Esophagus muscularis mucosa (tissue), 4 donors: Measurements from ENCODE around the gene E2F2. TPM values are rescaled to one million over a fixed set of nuclear protein-coding genes. Genes with fewer than 3 reads are reported as not detected.

ENCODE experiments used
- DNase-seq: peaks from one replicate; pipeline ENCODE4 v3.0.0-alpha.2; 2017; ENCODE audit errors: extremely low spot score
- H3K27ac ChIP-seq, 4 donors: fragments of 200-600 bp; sonication (generic); replicated peaks in 1 of 4; 1 replicate in 3 of 4; 2 replicates in 1 of 4; pipeline ENCODE4 v1.5.1; 2016 to 2019; ENCODE audit warnings: mild to moderate bottlenecking in 1 of 4
- H3K27me3 ChIP-seq, 4 donors: fragments of 200-600 bp; sonication (generic); one replicate each; pipeline versions ENCODE4 v1.5.1 to v1.6.0; 2016 to 2019
- H3K36me3 ChIP-seq, 4 donors: fragments of 200-600 bp; sonication (generic); one replicate each; pipeline ENCODE4 v1.5.1; 2016 to 2019
- H3K4me1 ChIP-seq, 4 donors: fragments of 200-600 bp; sonication (generic); one replicate each; pipeline ENCODE4 v1.5.1; 2016 to 2019
- H3K4me3 ChIP-seq, 4 donors: fragments of 200-600 bp; sonication (generic); 1 replicate in 2 of 4; 2 replicates in 2 of 4; pipeline ENCODE4 v1.5.1; 2016 to 2019; ENCODE audit warnings: mild to moderate bottlenecking in 4 of 4, moderate library complexity in 1 of 4
- H3K9me3 ChIP-seq, 4 donors: fragments of 200-600 bp; sonication (generic); 1 replicate in 3 of 4; 2 replicates in 1 of 4; pipeline ENCODE4 v1.5.1; 2016 to 2019
- EP300 ChIP-seq: sonication (generic); formaldehyde crosslinking; IDR thresholded peaks from one replicate; pipeline ENCODE4 v1.6.1; 2017; ENCODE audit warnings: antibody characterized with exemption
- POLR2A ChIP-seq: fragments of 450-650 bp; IDR thresholded peaks from one replicate; pipeline ENCODE4 v1.6.1; 2017; ENCODE audit warnings: antibody characterized with exemption, moderate library complexity, mild to moderate bottlenecking, low read depth
- POLR2AphosphoS5 ChIP-seq, 2 donors: sonication (generic); formaldehyde crosslinking; IDR thresholded peaks; one replicate each; pipeline ENCODE4 v1.6.1; 2017; ENCODE audit warnings: antibody characterized with exemption in 2 of 2
- WGBS: methylation state at CpG from one replicate; pipeline ENCODE4 v1.1.5; 2018; 5-methylcytosine and 5-hydroxymethylcytosine counted together
- intact Hi-C: fragments of 100-400 bp; cut with DNase I; formaldehyde crosslinking; loops from one replicate; pipeline ENCODE4 v1.15.1; 2023
- total RNA-seq, 4 donors: library from RNA; depleted of rRNA; stranded (reverse); fragments of >200 nt; gene quantifications; one replicate each; pipeline versions ENCODE4 v1.1.0 to v1.2.1, GENCODE V29; 2016
- TF ChIP-seq, protein P1 (sequence below), 3 experiments: fragments of 200-600 bp in 2 of 3; fragments of 450-650 bp in 1 of 3; sonication (generic) in 2 of 3; IDR thresholded peaks; one replicate each; pipeline ENCODE4 v1.5.1; 2017 to 2019; ENCODE audit warnings: antibody characterized with exemption in 3 of 3, mild to moderate bottlenecking in 2 of 3, moderate library complexity in 1 of 3

The E2F2 gene
- total RNA-seq, 4 donors from 2014 or later: 0.11 to 0.26 (median 0.17) TPM; not detected in 1

DNA sequence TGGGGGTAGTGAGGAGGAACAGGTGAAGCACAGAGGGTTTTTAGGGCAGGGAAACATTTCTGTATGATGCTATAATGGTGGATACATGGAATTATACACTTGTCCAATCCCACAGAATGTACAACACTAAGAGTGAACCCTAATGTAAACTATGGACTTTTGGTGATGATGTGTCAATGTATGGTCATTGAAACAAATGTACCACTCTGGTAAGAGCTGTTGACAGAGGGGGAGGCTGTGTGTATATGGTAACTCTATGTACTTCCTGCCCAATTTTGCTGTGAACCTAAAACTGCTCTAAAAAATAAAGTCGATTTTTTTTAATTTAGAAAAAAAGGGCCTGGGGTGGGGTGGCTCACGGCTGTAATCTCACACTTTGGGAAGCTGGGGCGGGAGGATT, 70.0 kb downstream of the E2F2 start:
- WGBS: 86% methylated on average over 3 of the region's 3 CpGs

DNA sequence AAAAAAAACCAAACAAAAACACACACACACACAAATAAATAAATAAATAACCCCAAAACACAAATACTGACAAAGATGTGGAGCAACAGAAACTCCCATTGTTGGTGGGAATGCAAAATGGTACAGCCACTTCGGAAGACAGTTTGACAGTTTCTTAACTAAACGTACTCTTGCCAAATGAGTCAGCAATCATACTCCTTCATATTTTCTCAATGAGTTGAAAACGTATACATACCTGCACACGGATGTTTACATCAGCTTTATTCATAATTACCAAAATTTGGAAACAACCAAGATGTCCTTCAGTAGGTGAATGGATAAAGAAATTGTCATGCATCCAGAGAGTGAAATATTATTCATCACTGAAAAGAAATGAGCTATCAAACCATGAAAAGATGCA, 70.5 kb downstream of the E2F2 start:
- DNase-seq: no peak
- peaks cover 0 to 9% (median 0%) of the 10 kb centered on the region in 4 donors for H3K4me1 ChIP-seq
- no peaks in the 10 kb centered on the region for H3K9me3 ChIP-seq
- H3K36me3 ChIP-seq: peaks cover 0 to 17% (median 5%) of the 10 kb centered on the region in 4 donors
- intact Hi-C loops: no loop called here
- 73% methylated on average over 4 of the region's 4 CpGs for WGBS
- no peak overlapping the region for H3K4me3 ChIP-seq
- no peak overlapping the region for H3K27ac ChIP-seq
- H3K27me3 ChIP-seq: no peaks in the 10 kb centered on the region
- TF ChIP-seq EP300: no peak
- no peak for TF ChIP-seq POLR2AphosphoS5 (IDR thresholded peaks at IDR 0.05)
- TF ChIP-seq POLR2A: no peak
- TF ChIP-seq, protein P1, sequence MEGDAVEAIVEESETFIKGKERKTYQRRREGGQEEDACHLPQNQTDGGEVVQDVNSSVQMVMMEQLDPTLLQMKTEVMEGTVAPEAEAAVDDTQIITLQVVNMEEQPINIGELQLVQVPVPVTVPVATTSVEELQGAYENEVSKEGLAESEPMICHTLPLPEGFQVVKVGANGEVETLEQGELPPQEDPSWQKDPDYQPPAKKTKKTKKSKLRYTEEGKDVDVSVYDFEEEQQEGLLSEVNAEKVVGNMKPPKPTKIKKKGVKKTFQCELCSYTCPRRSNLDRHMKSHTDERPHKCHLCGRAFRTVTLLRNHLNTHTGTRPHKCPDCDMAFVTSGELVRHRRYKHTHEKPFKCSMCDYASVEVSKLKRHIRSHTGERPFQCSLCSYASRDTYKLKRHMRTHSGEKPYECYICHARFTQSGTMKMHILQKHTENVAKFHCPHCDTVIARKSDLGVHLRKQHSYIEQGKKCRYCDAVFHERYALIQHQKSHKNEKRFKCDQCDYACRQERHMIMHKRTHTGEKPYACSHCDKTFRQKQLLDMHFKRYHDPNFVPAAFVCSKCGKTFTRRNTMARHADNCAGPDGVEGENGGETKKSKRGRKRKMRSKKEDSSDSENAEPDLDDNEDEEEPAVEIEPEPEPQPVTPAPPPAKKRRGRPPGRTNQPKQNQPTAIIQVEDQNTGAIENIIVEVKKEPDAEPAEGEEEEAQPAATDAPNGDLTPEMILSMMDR (IDR thresholded peaks at IDR 0.05): no peak

More for the DNA sequence above, 70.0 kb downstream of the E2F2 start:
- intact Hi-C loops: no loop called here
- H3K27ac ChIP-seq: no peak overlapping the region
- TF ChIP-seq EP300 (no peak), POLR2A (no peak), POLR2AphosphoS5 (IDR thresholded peaks at IDR 0.05) (no peak)
- TF ChIP-seq, protein P1 (IDR thresholded peaks at IDR 0.05): no peak
- no peak overlapping the region for H3K4me3 ChIP-seq
- no peaks in the 10 kb centered on the region for H3K9me3 ChIP-seq
- peaks cover 0 to 6% (median 2%) of the 10 kb centered on the region in 4 donors for H3K4me1 ChIP-seq
- H3K27me3 ChIP-seq: no peaks in the 10 kb centered on the region
- no peak for DNase-seq
- peaks cover 0 to 12% (median under 1%) of the 10 kb centered on the region in 4 donors for H3K36me3 ChIP-seq

DNA sequence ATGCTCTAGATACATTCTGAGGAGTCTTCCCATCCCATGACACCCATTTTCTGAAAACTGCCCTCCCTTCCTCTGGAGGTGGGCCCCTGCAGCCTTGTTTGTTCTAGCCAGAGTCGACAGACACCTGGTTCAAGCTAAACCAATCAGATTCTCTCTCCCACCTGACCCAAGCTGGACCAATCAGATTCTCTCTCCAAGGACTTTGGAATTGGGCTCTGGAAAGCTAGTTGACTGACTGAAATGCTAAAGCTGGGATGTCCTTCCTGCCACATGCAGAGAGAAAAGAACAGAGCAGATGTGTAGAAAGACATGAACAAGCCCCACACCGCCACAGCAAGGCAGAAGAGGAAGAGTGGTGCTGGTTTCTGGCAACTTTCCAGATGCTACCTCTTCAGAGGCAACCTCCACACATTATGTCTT, 71.7 kb downstream of the E2F2 start:
- peaks cover 0 to 9% (median 0%) of the 10 kb centered on the region in 4 donors for H3K4me1 ChIP-seq
- peaks cover 0 to 29% (median 17%) of the 10 kb centered on the region in 4 donors for H3K36me3 ChIP-seq
- TF ChIP-seq POLR2A (no peak), EP300 (no peak), POLR2AphosphoS5 (IDR thresholded peaks at IDR 0.05) (no peak)
- TF ChIP-seq, protein P1 (IDR thresholded peaks at IDR 0.05): no peak
- no peaks in the 10 kb centered on the region for H3K9me3 ChIP-seq
- H3K4me3 ChIP-seq: no peak overlapping the region
- no peak overlapping the region for H3K27ac ChIP-seq
- no peaks in the 10 kb centered on the region for H3K27me3 ChIP-seq
- no peak for DNase-seq
- intact Hi-C loops: no loop called here
- 83% methylated on average over 2 of the region's 2 CpGs for WGBS

Other genes with a start within 250 kb of the E2F2 start
- gene HNRNPR, start 186.9 kb downstream of the E2F2 start, total RNA-seq: 10 to 100 TPM; 59.8 to 75.7 (median 69.4) TPM
- gene ZNF436, start 161.4 kb downstream of the E2F2 start, total RNA-seq: 10 to 100 TPM; 13.7 to 36.8 (median 16.4) TPM
- 10 to 100 TPM; 16.7 to 24.1 (median 20.9) TPM for gene TCEA3, start 106.5 kb downstream of the E2F2 start, total RNA-seq
- gene ASAP3, start 47.1 kb downstream of the E2F2 start, total RNA-seq: 10 to 100 TPM; 25.3 to 32.8 (median 27.9) TPM
- 100 to 1,000 TPM in 3 of 4 donors, 10 to 100 TPM in 1; 75.2 to 352 (median 274) TPM for gene ID3, start 28.3 kb upstream of the E2F2 start, total RNA-seq
- gene RPL11, start 160.6 kb upstream of the E2F2 start, total RNA-seq: 1,000 to 10,000 TPM in 1 of 4 donors, 100 to 1,000 TPM in 3; 706 to 1,125 (median 899) TPM
- gene ELOA, start 212.2 kb upstream of the E2F2 start, total RNA-seq: 10 to 100 TPM; 35.7 to 45.4 (median 39.1) TPM
- 10 to 100 TPM; 43.6 to 66.6 (median 56.0) TPM for gene PITHD1, start 247.2 kb upstream of the E2F2 start, total RNA-seq